CD4-positive, alpha-beta T cell treated with Interleukin-2 at 100 ng/mL for 4 hours (primary cell): ENCODE measurements around the gene RAB26.
"Not testable (repeated sequence)": the region's sequence is repeated elsewhere in the genome, so short reads cannot be mapped to it uniquely, and the experiment has no call there.

Experiments used
- DNase-seq: peaks from one replicate; pipeline ENCODE4 v3.0.0-alpha.2; 2020; ENCODE audit warnings: low spot score

RAB26 gene

DNA sequence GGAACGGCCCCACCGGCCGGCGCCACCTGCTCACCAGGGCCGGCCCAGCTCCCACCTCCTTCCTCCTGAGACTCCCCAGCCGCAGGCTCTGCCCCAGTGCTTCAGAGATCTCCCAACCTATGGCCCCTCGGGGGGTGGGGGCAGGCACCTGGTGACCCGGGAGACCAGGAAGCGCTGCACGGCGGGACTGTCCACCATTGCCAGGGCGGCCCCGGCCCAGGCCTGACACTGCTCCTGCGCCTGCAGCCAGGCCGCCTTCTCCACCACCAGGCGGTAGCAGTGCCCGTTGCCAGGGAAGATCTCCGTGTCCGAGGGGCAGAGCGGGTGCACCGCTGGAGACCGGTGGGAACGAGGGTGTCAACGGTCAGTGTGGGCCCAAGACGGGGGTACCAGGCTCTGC lies 31.1 kb upstream of the RAB26 start:
- not testable (repeated sequence) for DNase-seq

DNA sequence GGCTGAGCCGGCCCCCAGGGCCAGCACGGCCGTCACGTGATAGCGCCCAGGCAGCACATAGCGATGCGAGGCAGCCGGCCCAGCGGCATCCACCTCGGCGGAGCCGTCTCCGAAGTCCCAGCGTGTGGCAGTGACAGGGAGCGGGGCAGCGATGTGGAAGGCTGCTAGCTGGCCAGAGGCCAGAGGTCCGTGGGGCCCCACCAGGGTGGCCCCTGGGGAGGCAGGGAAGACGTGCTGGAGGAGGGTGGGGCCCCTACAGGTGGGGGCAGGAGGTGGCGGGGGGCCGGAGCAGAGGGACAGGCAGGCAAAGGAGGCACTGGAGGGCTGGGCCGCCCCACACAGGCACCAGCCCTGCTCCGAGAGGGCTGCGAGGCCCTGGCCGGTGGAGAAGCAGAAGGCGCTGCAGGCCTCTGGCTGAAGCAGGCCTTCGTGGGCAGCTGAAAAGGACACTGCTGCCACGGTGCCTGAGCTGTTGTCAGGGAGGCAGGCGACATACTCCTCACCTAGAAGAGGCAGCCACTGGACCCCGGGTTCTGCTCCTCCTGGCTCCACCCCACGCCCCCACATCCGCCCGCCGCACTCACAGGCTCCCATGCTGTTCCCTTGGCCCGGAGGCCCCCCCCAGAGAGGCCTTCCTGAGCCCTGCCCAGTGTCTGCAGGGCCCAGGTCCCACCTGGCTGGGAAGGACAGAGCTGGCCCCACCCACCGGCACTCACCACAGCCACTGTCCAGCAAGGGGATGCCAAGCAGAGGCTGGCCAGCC lies 30.3 kb upstream of the RAB26 start:
- DNase-seq = not testable (repeated sequence)

DNA sequence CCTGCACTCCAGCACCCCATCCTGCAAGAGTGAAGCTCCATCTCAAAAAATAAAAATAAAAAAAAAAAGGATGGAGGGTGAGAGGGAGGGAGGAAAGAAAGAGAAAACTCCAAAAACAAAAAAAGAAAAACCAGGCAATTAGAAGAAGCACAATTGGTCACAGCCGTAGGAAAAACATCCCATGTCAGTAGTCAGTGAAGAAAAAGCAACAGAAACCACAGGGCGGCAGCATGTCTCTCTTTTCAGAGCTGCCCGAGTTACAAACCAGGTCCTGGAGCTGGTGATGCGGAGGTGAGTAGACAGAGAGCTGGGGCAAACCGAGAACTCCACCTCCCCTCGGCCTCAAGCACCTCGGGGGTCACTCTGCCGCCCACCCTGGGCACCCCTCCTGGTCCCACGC lies 27.1 kb upstream of the RAB26 start:
- peak; percentile 29 for DNase-seq

DNA sequence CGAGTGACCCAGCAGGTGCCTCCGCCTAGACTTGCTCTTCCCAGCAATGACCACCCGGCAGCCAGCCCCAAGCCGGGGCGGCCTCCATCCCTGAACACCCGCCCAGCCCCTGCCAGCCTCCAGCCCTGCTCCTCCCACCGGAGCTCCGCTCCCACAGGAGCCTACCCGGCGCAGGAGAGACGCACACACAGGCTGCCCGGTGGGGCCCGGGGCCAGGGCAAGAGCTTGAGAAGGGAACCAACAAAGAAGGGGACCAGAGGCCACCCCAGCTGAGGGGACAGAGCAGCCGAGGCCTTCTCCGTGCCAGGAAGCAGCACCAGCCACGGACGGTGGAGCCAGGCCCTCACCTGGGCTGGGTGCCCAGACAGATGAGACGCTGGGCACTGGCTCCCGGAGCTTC lies 26.6 kb upstream of the RAB26 start:
- no peak for DNase-seq

DNA sequence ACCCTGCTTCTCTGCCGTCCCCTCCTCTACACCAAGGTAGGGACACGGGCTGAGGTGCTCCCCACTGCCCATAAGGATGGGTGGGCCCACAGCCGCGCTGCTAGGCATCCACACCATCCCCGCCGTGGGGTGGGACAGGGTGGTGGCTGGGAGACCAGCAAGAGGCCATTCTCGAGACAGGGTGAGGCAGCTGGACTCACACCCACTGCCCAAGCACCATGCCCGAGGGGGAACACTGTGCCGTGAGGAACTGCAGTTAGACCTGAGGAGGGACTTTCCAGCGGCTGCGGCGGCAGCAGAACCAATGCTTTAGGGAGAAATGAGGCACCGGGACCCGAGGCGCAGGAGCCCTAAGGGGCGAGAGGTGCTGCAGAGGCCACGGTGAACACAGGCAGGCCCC lies 26.0 kb upstream of the RAB26 start:
- no peak for DNase-seq

DNA sequence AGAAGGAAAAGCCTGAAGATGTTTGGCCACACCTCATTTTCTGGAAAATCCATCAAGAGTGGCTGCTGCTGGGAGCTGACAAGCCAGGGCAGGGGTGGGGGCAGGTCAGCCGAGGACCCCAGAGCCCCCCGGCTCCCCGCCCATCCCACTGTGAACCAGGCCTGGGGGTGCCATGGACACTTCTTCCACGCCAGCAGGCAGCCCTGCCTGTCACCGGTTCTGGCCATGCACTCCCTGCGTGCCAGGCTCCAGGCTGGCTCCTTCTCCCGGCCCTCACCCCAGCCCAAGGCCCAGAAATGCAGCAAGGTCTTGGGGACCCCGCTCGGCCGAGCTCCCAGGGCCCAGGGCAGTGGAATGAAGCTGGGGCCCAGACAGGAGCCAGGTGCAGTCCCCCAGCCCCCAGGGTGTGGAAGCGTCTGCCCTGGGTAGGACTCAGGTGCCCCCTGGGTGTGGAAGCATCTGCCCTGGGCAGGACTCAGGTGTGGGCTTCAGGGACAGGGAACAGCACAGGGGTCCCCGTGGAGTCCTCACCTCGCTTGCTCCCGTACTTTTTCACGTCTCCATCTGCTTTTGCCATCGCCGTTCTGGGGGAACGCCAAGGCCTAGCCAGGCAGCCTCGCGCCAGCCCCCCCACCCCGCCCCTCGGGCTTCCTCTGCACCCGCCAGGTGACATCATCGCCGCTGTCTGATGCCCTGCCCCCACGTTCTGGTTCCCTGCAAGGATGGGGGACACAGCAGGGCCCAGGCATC lies 25.3 kb upstream of the RAB26 start:
- DNase-seq = not testable (repeated sequence)

DNA sequence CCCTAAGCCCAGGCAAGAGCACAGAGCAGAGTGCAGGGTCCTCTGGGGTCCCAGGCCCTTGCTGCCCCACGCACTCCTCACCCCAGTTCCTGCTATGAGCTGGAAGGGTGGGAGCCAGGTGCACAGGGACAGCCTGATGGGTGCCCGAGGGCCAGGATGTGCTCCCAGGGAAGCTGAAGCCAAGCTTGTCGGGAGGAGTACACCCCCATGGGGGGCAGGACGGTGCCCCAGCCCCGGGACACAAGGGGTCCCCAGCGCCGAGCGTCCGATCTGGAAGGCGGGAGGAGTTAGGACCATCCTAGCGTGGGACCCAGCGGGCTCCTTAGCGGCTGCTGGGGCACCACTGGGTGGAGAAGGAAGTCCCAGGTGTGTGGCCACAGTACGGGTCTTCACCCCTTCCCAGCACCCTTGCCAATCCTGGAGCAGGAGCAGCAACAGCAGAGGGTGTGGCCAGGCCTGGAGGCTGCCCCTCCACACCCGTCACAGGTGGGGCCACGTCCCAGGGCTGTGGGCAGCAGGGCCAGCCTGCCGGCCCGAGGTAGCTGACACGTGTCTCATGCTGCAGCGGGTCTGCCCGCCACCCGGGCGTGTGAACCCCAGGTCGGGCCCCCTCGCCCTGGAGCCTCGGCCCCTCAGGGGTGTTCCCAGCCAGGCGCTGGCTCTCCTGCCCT lies 24.6 kb upstream of the RAB26 start:
- not testable (repeated sequence) for DNase-seq

DNA sequence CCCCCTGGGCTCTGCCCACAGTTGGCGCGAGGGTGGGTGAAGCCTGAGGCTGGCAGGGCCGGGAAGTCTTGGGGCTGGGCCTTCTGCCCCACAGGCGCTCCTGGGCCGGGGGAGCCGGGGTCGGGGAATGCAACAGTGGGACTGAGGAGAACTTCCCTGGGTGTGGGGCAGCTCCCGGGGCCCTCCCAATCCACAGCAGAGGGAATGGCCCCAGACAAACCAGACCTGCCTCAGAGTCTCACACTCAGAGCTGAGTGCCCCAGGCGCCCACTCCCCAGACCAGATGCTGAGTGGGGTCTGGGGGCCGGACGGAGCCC lies 24.1 kb upstream of the RAB26 start:
- DNase-seq = not testable (repeated sequence)

DNA sequence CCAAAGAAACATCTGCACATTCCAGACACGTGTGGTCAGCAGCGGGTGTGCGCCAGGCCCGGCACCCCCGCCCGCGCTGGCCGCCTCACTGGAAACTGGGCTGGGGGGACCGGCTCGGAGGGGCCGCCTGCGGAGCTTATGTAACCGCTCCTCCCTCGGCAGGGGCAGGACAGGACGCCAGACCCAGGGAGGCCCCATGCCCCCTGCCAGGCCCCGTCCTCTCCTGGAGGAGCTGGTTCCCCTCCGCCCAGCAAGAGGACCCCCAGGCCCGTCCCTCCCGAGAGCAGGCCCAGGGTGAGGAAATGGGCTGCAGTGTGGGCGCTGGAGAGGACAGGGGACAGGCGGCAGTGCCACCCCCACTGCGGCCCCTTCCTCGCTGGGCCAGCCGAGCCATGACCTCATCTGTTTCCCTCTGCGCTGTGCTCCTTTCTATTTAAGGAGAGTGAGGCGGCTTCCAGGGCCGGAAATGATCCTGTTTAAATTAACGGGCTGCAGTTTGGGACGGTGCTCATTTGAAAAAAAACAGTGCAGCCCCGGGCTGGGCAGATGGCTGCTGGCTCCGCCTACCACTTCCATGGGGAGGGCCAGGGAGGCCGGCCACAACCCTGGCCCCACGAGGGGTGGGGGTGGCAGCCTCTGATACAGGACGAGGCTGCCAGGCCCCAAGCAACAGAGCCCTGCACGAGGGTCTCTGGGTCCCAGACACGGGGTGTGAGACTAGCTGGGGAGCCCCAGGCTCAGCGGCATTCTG lies 23.6 kb upstream of the RAB26 start:
- not testable (repeated sequence) for DNase-seq

DNA sequence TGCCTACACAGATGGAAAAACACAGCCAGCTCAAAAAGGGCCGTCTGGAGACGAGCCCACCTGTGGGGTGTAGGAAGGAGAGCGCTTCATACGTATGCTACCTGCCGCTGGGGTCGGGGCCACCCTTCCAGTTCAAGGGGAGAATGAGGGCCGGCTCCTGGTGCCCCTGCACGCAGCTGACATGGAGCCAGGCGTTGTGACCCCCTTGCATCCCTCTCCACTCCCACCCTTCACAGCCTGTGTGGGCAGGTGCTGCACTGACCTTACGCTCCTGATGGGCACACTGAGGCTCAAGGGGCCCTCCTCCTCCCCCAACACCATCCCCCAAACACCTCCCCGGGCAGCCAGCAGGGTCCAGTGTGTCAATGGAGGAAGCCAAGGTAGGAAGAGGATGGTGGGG lies 22.8 kb upstream of the RAB26 start:
- DNase-seq = not testable (repeated sequence)

DNA sequence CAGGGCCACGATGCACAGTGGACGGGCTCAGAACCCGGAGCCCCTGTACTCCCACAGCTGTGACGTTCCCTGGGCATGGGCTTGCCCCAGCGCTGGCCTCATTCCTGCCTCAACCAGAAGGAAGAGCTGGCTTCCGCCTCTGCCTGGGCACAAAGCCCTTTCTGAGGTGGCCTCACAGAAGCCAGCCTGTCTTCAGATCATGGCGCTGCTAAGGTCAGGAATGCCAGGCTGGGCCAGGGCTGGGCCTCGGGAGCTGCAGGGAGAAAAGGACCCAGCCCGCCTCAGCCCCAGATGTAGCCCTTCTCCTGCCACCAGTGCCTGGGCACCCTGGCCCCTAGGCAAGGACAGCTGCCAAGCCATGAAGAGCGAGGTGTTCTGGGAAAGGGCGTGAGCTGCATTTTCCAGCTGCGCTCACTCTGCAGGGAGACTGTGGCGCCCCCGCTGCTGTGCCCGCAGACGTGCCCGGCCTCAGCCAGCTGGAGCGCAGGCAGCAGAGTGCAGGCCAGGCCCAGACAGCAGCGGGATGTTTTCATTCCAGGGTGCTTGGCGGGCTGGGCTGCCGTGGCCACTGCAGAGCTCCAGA lies 22.2 kb upstream of the RAB26 start:
- DNase-seq = not testable (repeated sequence)

DNA sequence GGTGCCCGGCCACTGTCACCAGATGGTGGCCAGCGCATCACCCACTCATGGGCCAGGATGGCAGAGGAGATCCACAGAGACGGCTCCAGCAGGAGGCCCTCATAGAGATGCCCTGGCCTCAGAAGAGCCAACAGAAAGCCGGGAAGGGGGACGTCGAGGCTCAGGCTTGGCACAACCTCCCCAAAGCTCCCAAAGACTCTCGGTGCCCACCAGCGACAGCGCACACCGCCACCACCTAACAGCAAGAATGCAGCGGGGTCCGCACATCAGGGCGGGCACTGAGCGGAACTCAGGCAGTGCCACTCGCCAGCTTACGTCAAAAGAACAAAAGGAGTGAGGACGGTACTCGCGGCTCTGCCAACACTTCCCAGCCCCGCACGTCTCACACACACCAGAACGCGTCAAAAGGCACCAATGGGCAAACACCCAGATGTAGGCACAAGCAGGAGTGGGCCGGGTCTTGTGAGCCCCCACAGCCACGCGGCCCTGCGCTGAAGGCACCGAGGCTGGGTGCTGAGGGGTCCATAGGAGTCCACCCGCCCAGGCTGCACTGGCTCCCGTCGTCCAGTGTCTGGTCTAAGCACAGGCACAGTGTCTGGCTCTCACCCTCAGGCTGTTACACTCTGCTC lies 21.4 kb upstream of the RAB26 start:
- DNase-seq = not testable (repeated sequence)

DNA sequence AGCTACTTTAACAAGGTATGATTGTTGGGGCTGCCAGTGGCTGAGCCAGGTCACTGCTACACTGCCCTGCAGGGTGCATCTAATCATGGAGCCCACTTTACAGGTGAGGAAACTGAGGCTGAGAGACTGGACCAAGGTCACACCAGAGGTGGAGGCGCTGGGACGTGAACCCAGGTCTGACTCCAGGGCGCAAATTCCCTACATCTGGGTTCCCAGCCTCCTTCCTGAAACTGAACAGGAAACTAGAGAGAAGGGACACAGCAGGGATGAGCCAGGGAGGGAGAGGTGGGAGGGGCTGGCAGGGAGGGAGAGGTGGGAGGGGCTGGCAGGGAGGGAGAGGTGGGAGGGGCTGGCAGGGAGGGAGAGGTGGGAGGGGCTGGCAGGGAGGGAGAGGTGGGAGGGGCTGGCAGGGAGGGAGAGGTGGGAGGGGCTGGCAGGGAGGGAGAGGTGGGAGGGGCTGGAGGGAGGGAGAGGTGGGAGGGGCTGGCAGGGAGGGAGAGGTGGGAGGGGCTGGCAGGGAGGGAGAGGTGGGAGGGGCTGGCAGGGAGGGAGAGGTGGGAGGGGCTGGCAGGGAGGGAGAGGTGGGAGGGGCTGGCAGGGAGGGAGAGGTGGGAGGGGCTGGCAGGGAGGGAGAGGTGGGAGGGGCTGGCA lies 20.7 kb upstream of the RAB26 start:
- DNase-seq = peak; percentile 37

DNA sequence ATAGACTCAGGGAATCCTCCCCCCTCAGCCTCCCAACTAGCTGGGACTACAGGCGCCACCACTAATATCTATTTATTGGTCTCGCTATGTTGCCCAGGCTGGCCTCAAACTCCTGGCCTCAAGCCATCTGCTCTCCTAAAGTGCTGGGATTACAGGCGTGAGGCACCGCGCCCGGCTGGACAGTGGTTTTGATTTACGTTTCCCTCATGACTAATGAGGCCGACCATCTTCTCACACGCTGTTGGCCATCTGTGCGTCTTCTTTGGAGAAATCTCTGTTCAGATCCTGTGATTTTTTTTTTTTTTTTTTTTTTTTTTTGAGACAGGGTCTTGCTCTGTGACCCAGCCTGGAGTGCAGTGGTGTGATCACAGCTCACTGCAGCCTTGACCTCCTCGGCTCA lies 19.2 kb upstream of the RAB26 start:
- DNase-seq = not testable (repeated sequence)

DNA sequence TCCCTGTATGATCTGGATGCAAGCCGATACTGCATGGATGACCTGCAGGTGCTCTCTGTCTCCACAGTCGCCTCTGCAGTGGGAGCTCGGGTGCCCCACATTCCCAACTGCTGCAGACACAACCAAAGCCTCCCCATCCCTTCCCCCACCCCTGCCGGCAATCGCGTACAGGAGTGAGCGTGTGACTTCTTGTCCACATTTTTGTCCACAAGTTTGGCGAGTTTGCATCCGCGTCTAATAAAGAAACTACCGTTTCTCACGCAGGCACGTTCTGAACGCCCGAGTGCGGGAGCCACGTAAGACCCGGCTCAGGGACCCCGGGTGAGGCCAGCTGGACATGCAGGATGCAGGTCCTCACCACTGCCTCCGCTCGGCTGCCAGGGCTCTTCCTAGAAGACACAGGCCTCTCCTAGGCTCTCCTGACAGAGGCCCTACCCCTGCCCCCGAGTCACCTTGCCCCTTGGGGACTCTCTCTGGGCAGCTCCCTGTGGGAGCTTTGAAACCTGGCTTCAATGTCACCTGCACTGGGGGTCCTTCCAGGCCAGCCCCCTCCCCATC lies 18.5 kb upstream of the RAB26 start:
- DNase-seq = not testable (repeated sequence)

DNA sequence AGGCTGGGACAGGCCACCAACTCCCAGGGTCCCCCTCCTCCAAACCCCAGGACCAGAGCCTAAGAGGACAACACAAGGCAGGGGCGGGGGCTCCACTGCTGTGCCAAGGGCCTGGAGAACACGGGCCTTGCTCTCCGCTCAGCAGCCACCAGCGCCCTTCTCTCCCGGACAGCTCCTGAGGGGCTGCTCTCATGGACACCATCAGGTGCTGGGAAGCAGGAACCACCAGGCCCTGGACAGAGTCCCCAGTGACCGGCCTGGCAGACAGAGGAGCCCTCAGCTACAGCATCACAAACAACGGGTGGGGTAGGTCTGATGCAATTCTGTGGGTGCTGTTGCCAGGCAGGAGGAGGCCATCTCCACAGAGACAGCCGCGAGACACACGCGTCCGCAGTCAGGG lies 14.6 kb upstream of the RAB26 start:
- DNase-seq = not testable (repeated sequence)

DNA sequence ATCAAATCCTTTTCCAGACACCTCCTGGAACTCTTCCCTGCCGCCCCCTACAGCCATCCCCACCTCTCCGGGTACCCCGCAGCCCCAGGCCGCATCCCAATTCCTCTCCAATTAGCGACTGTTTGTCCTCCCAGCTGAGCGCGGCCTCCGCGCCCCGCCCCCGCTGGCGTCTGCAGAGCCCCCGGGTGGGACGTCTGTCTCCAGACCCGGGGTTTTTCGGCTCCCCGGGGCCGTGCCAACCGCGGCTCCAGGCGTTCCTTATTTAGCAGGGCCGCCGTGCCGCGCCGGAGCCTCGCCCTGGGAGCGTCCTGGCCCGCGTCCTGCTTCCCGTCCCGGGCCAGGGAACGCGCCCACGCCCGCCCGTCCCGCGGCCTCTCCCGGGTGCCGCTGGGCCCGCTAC lies 13.4 kb upstream of the RAB26 start:
- DNase-seq = not testable (repeated sequence)

DNA sequence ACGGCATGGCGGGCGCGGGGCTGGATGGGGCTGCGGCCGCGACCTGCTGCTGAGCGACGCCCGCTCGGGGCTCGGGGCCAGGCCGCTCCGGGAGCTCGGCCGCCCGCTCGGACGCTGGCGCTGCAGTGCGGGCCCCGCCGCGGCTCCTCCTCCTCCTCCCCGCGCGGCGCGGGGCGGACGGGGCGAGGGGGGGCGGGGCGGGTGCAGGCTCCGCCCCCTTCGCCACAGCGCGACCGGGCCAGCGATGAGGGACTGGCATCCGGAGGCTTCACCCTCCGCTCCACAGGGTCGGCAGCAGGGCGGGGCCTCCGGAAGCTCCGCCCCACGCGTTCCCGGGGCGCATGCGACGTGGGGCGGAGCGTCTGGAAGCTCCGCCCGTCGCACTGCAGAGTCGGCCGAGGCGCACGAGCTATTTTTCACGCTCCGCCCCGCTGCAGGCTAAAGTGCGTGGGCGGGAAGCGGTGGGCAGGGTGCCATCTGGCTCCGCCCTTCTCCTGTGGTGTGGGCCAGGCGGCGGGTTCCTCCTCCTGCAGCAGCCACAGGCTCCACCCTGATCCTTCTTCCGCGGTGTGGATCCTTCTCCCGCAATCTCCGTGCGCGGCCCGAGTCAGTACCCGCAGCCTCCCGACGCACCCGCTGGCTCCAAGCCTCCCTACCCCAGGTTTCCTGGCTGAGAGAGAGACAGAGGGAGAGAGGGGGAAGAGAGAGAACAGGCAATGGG lies 12.5 kb upstream of the RAB26 start, which contains the start of gene PKD1:
TSS of gene PKD1 (minus strand) at position 129 of the 721 bp plus-strand sequence. CDS start 209 bp downstream, outside the sequence.
- DNase-seq = peak; percentile 98

DNA sequence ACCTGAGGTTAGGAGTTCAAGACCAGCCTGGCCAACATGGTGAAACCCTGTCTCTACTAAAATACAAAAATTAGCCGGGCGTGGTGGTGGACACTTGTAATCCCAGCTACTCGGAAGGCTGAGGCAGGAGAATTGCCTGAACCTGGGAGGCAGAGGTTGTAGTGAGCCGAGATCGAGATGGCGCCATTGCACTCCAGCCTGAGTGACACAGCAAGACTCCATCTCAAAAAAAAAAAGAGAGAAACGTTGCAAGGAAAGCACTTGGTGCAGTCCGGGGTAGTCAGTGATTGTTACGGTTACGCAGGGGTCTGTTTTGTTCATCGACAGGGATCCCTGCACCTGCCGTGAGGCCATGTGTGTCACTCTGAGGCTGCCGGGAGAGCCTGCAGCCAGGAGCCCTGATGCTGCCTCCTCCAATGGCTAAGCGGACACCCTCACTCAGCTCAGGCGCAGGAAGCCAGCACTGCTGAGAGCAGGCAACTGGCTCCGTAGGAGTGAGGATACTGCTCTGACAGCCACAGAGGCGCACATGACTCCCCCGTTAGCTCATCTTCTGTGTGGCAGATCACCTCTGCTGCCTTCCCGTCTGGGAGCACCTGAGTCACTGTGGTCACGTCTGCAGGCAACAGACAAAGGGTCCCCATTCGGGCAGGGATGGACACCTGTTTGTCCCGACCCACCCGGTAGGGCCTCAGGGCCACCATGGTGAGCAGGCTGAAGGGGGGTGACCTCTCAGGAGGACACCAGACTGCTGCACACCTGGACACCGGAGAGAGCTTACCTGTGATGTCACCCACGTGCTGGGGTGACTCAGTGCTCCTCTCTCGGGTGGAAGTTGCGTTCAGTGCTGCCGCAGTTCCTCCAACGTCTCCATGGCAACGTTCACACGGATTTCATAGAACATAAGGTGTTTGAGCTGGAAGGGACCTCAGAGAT lies 5.2 kb upstream of the RAB26 start:
- no peak for DNase-seq
